ENCODE results near the gene ODAD4. TPM values are rescaled to one million over a fixed set of nuclear protein-coding genes. Genes with fewer than 3 reads are reported as not detected.

The ODAD4 gene
- total RNA-seq, 1 experiment from 2014 or later = 0.69 TPM

GRCh38 chr17:41956522-41956921, 26.1 kb downstream of the ODAD4 start:
- intact Hi-C loops (cut with micrococcal nuclease; ENCODE audit: unreplicated experiment) = no loop called here
- in situ Hi-C loops (cut with HindIII; ENCODE audit: low pct_unique_long_range_greater_than_20kb, low sequenced_read_pairs) = no loop called here
- no TSS peak for BruUV-seq (replicated peaks)

GRCh38 chr17:41957031-41957868, 26.8 kb downstream of the ODAD4 start:
- POLR2A ChIA-PET = no interaction called here

More at GRCh38 chr17:41956522-41956921, 26.1 kb downstream of the ODAD4 start:
- ChIA-PET POLR2A (no interaction called here), CTCF (no interaction called here)
- TF ChIP-seq TCF7L2 (IDR thresholded peaks at IDR 0.05; ENCODE audit: low read depth, low read length) = no peak
- no peak for TF ChIP-seq CTCF (IDR thresholded peaks at IDR 0.05)
- TF ChIP-seq POLR2AphosphoS5 (IDR thresholded peaks at IDR 0.05; ENCODE audit: low read depth, low read length) = no peak
- no peak for TF ChIP-seq REST (IDR thresholded peaks at IDR 0.05; ENCODE audit: insufficient read depth in 1 of 2, low read depth in 2 of 2, low read length in 1 of 2)
- no peak for TF ChIP-seq SIN3A (IDR thresholded peaks at IDR 0.05; ENCODE audit: borderline replicate concordance, insufficient read depth, low read depth, low read length)
- H3K4me1 ChIP-seq (ENCODE audit: control insufficient read depth, insufficient read depth, low read length) = no peaks in the 10 kb centered on the region; the same call in 1 of the 2 replicates
- H3K36me3 ChIP-seq (ENCODE audit: control insufficient read depth, insufficient read depth, low read length) = no peaks in the 10 kb centered on the region
- H3K27ac ChIP-seq (ENCODE audit: low read length) = no peak overlapping the region
- H3K27me3 ChIP-seq (ENCODE audit: control insufficient read depth, insufficient read depth, low read length) = no peaks in the 10 kb centered on the region
- no peaks in the 10 kb centered on the region for H3K9me3 ChIP-seq (ENCODE audit: control insufficient read depth, insufficient read depth, low read depth, low read length)
- no peak for DNase-seq (ENCODE audit: low read depth, low spot score)
- no peak for ATAC-seq
- no peak overlapping the region for H3K4me3 ChIP-seq (ENCODE audit: low read depth in 2 of 2, low read length in 2 of 2)

More at GRCh38 chr17:41957031-41957868, 26.8 kb downstream of the ODAD4 start:
- CTCF ChIA-PET = interaction anchor here (1.0 kb wide), 1 partner anchor 27 kb away, joined by 3 read pairs; the partner anchor contains the start of gene ODAD4
- ATAC-seq (no peak), DNase-seq (ENCODE audit: low read depth, low spot score) (no peak)
- Histone ChIP-seq H3K4me3 (ENCODE audit: low read depth in 2 of 2, low read length in 2 of 2) (no peak overlapping the region), H3K27ac (ENCODE audit: low read length) (no peak overlapping the region), H3K36me3 (ENCODE audit: control insufficient read depth, insufficient read depth, low read length) (no peaks in the 10 kb centered on the region), H3K9me3 (ENCODE audit: control insufficient read depth, insufficient read depth, low read depth, low read length) (no peaks in the 10 kb centered on the region), H3K27me3 (ENCODE audit: control insufficient read depth, insufficient read depth, low read length) (no peaks in the 10 kb centered on the region), H3K4me1 (ENCODE audit: control insufficient read depth, insufficient read depth, low read length) (no peaks in the 10 kb centered on the region; the same call in 1 of the 2 replicates)
- TF ChIP-seq TCF7L2 (IDR thresholded peaks at IDR 0.05; ENCODE audit: low read depth, low read length) (no peak), POLR2AphosphoS5 (IDR thresholded peaks at IDR 0.05; ENCODE audit: low read depth, low read length) (no peak), REST (IDR thresholded peaks at IDR 0.05; ENCODE audit: insufficient read depth in 1 of 2, low read depth in 2 of 2, low read length in 1 of 2) (no peak), CTCF (IDR thresholded peaks at IDR 0.05) (no peak), SIN3A (IDR thresholded peaks at IDR 0.05; ENCODE audit: borderline replicate concordance, insufficient read depth, low read depth, low read length) (no peak)
- in situ Hi-C loops (cut with HindIII; ENCODE audit: low pct_unique_long_range_greater_than_20kb, low sequenced_read_pairs) (no loop called here), intact Hi-C loops (cut with micrococcal nuclease; ENCODE audit: unreplicated experiment) (no loop called here)
- no TSS peak for BruUV-seq (replicated peaks)

Measured in Panc1 (cell line).